ENCODE data around the gene ZNF652.

GRCh38 chr17:49352587-49353154 lies 9.4 kb downstream of the ZNF652 start:
- TF ChIP-seq POLR2A (IDR thresholded peaks at IDR 0.05) (no peak), CTCF (IDR thresholded peaks at IDR 0.05) (no peak)

Measured in lower leg skin (tissue), 3 donors.